SK-N-MC (cell line): ENCODE data around the gene THPO.

Experiments
- EZH2 ChIP-seq: fragments of 200-600 bp; sonication (generic); IDR thresholded peaks from one replicate; pipeline ENCODE4 v1.6.1; 2017; ENCODE audit warnings: antibody characterized with exemption
- FOXP2 ChIP-seq: optimal IDR thresholded peaks from 2 replicates; pipeline ENCODE3; 2011; ENCODE audit warnings: mild to moderate bottlenecking, moderate library complexity; ENCODE audit not compliant: insufficient read depth; ENCODE audit errors: extremely low read length, control extremely low read depth
- POLR2AphosphoS5 ChIP-seq: IDR thresholded peaks from 2 replicates; pipeline ENCODE4 v1.6.1; 2012; ENCODE audit warnings: mild to moderate bottlenecking, low read depth, low read length, borderline replicate concordance

- no peak for TF ChIP-seq POLR2AphosphoS5
- TF ChIP-seq EZH2 = no peak
- no peak for TF ChIP-seq FOXP2
Observed at GRCh38 chr3:184354754-184355153, 23.3 kb downstream of the THPO start.
